OCI-LY1 (cell line): ENCODE results near the gene BCHE.

Experiments
- CTCF ChIP-seq: fragments of 200-600 bp; sonication (generic), shearing (Covaris generic); IDR thresholded peaks from 2 replicates; pipeline ENCODE4 v1.5.1; 2017; ENCODE audit warnings: mild to moderate bottlenecking, antibody characterized with exemption, low read length, moderate library complexity, mixed read lengths
- EZH2 ChIP-seq: fragments of 200-600 bp; sonication (generic), shearing (Covaris generic); IDR thresholded peaks from 2 replicates; pipeline ENCODE4 v1.8.0; 2017; ENCODE audit warnings: borderline replicate concordance, mixed run types, mild to moderate bottlenecking, antibody characterized with exemption, low read length, moderate library complexity, mixed read lengths

- TF ChIP-seq CTCF (no peak), EZH2 (no peak)
Measured at GRCh38 chr3:165799026-165799425, 38.2 kb downstream of the BCHE start.
